Germinal center (tissue), 1 donor: ENCODE measurements around the gene TMEM163.

ENCODE experiments used
- DNase-seq: peaks from one replicate; pipeline ENCODE4 v3.0.0; 2012; ENCODE audit warnings: mixed read lengths, low spot score

TMEM163 gene

DNA sequence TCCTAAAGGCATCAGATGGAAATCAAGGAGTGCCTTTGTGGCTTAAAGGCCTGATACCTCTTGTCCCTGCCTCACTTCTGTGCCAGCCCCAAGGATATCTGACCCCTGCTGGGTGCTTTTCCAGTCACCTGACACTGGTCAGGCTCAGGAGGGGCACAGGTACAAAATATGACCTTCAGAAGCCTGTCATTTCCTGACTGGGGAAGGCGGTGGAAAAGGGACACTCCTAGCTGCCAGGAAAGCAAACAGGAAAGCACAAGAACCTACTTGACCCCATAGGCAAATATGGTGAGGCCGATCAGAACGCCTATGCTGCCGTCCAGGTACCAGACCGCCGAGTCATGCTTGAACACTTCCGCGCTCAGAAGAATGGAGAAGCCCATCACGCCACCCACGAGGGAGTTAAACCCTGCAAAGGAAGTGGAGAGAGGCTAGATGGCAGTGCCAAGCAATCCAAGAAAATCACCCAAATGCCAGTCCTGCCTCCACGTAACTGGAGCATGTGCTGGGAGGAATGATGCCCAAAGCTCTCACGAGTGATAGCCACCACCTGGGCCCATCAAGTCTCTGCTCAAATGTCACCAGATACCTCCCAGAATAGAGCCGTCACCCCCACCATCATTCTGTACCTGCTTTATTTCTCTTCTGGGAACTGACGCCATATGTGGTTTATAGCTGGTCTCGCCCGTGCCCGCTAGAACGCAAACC is 260.9 kb downstream of the TMEM163 start:
- no peak for DNase-seq

GRCh38 chr2:134457353-134457752 is 261.4 kb downstream of the TMEM163 start:
- DNase-seq = no peak

- DNase-seq = no peak
These were observed 263.4 kb downstream of the TMEM163 start for GRCh38 chr2:134455426-134455825.

DNA sequence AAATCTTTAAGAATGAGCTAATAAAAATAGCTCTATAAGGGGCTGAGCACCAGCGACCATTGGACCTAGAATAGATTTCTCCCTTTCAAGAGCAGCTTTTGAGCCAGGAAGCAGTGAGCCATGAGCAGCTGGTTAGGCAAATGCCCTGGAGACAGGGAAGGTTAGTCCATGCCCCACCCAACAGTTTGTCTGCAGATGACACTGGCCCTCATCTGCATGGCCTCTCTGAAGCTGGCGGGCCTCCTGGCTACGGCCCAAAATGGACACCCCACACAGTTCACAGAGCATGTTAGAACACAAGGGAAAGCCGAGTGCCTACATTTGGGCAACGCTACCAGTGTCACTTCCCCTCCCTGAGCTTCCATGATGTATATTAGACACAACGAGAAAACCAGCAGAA is 263.9 kb downstream of the TMEM163 start:
- no peak for DNase-seq

DNA sequence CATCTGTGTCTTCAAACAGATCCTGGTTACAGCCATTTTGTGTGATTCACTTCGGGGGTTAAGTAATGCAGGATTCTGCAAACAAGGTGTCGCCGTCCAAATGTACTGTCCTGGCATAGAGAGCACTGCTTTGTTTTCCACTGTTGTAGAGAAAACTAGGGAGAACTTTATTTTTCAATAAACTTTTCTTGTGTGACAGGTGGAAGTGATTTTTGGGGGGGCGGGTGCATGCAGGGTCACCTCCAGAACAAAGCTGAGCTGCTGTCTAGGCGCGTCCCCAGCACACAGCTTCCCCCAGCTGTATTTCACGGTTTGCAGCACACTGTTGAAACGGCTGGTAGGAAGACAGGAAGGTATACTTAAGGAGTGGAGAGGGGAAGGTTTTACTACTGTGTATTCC is 264.4 kb downstream of the TMEM163 start:
- DNase-seq = no peak

DNA sequence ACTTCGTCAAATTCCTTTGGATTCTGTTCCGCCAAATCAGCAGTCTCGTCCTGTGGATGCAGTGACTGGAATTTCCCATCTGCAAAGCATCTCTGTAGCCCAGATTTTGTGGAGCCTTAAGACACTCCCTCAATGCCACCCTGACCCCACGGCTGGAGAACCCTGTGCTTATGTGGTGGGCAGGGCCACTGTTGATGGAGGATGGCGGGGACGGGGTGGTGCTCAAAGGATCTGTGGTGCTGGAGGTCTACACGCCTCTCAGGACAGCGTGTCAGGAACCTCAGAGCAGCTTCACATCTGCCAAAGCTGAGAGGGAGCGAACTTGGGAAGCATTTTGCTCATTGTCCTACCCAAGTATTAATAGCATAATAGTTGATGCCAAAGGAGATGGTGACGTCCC is 264.8 kb downstream of the TMEM163 start:
- no peak for DNase-seq

DNA sequence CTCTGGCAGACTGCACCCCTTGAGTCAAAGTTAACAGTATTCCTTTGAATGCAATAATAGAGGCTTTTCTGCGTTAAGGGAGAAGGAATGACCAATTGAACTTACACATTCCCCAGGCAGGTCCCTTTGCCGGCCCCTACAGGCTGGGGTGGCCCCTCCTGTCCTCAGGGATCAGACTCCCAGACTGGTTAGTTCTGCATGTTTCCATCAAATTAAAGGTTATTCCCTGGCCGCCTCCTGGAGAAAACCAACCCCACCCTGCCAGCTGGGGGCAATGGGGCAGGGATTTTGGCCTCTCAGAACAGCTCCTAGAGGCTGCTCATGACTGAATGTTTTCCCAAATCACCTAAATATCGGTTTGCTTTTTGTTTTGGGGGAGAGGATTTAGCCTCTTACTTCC is 265.3 kb downstream of the TMEM163 start:
- DNase-seq = no peak

GRCh38 chr2:134452042-134452733 is 266.6 kb downstream of the TMEM163 start:
- DNase-seq = no peak

DNA sequence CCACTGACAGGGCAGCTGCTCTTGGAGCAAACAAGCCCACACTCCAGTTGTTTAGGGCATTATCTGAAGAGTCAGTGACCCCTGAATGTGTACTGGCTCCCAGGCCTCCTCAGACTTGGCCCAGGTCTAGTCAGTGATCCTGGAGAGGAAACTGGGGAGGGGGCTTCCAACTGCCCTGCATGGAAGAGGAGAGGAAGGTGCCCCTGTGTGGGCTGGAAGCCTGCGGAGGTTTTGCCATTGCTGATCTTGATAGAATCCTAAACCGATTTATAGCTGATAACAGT is 267.5 kb downstream of the TMEM163 start:
- DNase-seq = no peak

- DNase-seq = no peak
These were observed 268.9 kb downstream of the TMEM163 start for GRCh38 chr2:134449751-134450513.

DNA sequence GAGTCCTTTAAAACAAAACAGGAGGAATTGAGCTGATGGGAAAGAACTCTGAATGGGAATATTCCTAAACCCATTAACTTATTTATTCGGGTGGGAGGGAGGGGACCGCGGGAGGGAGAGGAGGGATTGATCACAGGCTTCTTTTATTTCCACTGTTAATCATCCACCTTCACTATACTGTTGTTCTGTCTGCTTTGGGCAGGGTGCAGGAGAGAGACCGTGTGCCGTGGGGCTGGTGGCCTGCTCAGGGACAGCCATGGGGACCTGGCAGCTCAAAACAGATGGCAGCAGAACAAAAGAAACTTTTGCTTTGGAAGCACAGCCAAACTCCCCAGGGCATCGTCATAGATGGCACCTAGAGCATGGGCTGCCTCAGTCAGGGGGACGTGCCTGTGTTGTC is 269.6 kb downstream of the TMEM163 start:
- DNase-seq = no peak

- no peak for DNase-seq
These were observed 270.1 kb downstream of the TMEM163 start for GRCh38 chr2:134448650-134449049.

GRCh38 chr2:134447669-134448068 is 271.1 kb downstream of the TMEM163 start:
- DNase-seq = no peak

GRCh38 chr2:134446383-134447017 is 272.3 kb downstream of the TMEM163 start:
- no peak for DNase-seq

DNA sequence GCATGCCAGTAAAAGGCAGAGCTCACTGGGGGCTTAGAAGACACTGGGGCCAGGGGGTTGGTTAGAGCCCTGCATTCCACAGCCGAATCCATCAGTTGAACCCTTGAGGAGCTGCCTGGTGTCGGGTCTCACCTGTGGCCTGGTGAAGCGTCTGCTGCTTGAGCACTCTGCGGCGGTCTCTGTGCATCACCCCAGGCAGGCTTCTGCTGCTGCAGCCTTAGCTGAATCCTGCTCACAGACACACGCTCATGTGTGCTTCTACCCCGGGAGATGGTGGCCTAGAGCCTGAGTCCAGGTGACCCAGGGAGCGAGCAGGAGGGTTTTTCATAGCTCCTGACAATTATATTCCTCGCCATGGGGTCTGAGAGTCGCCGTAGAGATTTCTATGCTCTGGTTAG is 272.8 kb downstream of the TMEM163 start:
- no peak for DNase-seq

DNA sequence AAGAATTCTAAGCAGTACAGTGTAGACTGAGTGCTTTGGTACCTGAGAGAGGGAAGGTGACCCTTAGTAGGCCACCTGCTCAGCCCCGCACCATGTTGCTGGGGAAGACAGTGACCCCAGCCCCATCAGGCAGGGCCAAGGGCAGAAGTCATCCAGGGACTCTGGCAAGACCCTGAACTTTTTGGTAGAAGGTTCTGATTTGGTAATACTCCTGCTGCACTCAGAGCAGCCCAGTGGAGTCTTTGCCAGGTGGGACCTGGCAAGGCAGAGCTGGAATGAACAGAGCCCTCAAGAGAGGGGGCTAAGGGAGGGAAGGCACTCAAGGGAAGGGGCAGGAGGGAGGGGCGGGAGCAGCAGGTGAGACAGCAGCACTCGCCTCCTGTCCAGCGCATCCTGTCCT is 273.7 kb downstream of the TMEM163 start:
- no peak for DNase-seq

DNA sequence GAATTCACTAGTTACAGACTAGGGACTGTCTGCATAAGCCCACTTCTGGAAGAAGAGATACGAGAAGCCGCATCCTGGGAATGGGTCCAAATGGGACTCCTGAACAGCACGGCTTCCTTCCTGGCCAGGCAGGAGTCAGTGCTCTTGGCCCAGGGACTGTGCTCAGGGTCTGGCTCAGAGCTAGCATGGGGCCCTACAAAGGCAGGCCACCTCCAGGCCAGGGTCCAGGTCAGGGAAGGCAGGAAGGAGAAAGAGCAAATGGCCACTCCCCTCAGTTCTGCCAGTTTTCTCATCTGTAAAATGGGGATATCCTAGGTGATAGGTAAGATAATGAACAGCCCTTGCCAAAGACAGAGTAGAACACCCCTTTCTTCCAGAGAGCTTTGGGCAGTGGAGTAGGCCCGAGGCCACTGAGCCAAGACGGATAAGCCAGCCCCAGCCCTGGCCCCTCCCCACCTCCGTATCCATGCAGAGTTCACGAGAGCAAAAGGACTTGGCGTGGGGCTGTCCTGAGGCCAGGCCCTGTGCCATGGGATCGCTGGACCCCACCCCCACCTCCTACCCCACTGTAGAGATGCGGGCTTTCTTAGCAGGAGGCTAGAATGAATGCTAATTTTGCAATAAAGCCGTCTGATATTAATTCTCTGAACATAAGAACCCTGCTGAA is 274.9 kb downstream of the TMEM163 start:
- no peak for DNase-seq

DNA sequence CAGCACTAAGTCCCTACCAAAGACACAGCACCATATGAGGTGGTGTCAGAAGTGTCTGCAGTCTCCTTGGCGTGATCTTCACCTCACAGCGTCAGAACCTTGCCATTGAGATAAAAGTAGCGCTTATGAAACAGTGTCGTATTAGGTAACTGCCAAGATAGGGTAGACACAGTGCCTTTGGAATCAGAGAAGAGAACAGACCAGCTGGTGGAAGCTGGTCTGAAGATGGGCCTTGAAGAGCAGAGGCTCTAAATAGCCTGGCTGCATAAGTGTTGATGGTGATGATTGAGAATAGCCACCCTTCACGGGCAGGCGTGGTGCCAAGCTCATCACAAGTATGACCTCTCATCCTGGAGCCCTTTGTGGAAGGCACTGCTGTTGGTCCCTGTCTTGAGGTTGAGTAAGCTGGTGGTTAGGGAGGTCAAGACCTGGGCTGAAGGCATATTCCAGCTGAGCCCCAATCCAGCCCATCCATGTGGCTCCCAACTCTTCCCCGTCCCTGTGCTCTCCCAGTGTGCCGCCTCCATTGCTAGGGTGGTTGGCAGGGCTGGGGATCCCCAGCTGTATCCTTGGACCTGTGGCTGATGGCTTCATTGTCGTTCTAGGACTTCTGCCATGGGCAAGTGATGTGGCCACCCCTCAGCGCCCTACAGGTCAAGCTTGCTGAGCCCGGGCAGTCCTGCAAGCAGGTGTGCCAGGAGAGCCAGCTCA is 277.5 kb downstream of the TMEM163 start:
- no peak for DNase-seq

DNA sequence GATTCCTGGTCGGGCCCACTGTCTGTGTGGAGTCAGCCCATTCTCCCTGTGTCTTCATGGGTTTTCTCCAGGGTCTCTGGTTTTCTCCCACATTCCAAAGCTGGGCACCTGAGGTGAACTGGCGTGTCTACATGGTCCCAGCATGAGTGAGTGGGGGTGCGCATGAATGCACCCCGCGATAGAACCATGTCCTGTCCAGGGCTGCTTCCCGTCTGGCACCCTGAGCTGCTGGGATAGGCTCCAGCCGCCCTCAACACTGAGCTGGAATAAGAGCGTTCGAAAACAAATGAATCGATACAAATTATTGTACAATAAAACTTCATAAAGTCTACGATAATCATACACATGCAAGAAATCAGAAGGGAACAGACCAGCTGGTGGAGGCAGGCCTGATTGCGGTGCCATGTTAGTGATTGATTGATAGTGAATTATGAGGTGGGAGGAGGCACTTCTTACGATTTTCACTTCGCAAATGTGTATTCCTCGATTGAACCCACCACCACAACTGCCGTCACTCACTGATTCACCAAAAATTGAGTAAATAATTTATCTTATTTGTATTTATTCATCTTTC is 278.4 kb downstream of the TMEM163 start:
- no peak for DNase-seq

GRCh38 chr2:134438371-134438770 is 280.4 kb downstream of the TMEM163 start:
- DNase-seq = no peak

DNA sequence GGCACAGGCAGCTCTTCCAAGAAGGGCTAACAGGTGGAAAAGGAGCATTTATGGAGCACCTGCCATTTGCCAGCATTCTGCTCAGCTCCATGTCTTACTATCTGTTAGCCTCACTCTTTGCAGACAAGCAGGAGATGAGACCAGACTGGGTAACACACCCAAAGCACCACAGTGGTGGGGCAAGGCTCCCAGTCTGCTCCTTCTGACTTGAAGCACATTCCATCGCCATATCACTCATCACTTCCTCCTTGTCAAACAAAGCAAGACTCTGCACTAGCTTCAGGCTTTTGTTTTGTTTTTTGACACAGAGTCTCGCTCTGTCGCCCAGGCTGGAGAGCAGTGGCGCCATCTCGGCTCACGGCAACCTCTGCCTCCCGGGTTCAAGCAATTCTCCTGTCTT is 282.1 kb downstream of the TMEM163 start:
- DNase-seq = no peak
